Loucy (cell line): ENCODE results near the gene WASHC2C.
"Not testable (repeated sequence)": the region's sequence is repeated elsewhere in the genome, so short reads cannot be mapped to it uniquely, and the experiment has no call there.

Experiments used
- EZH2phosphoT487 ChIP-seq: fragments of 200-600 bp; IDR thresholded peaks from 2 replicates; pipeline ENCODE4 v1.6.1; 2018; ENCODE audit warnings: antibody characterized with exemption, mild to moderate bottlenecking, moderate library complexity, borderline replicate concordance
- TF ChIP-seq, protein P1 (sequence below): fragments of 200-600 bp; sonication (generic); conservative IDR thresholded peaks from 2 replicates; pipeline ENCODE4 v1.5.1; 2014; ENCODE audit warnings: mild to moderate bottlenecking, antibody characterized with exemption, low read length

DNA sequence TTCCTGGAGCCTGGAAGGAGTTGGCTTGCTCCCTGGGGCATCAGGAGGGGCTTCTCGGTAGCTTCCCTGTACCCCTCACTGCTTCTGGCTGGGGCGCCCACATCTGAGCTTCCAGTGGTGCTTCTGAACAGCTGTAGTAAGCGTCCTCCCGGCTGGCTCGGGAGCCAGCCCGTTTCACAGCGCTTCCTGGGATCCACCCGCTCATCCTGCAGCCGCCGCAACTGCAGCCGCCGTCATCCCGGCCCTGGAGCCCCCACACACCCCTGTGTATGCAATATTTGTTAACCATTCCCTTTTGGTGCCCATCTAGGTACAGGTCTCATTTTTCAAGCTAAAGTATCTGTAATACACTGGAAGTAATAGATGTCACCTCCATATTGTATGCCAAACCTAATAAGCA, 85.9 kb downstream of the WASHC2C start:
- TF ChIP-seq, protein P1, sequence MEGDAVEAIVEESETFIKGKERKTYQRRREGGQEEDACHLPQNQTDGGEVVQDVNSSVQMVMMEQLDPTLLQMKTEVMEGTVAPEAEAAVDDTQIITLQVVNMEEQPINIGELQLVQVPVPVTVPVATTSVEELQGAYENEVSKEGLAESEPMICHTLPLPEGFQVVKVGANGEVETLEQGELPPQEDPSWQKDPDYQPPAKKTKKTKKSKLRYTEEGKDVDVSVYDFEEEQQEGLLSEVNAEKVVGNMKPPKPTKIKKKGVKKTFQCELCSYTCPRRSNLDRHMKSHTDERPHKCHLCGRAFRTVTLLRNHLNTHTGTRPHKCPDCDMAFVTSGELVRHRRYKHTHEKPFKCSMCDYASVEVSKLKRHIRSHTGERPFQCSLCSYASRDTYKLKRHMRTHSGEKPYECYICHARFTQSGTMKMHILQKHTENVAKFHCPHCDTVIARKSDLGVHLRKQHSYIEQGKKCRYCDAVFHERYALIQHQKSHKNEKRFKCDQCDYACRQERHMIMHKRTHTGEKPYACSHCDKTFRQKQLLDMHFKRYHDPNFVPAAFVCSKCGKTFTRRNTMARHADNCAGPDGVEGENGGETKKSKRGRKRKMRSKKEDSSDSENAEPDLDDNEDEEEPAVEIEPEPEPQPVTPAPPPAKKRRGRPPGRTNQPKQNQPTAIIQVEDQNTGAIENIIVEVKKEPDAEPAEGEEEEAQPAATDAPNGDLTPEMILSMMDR = not testable (repeated sequence)
- not testable (repeated sequence) for TF ChIP-seq EZH2phosphoT487
